SK-N-SH treated with all-trans-retinoic acid at 6 μM for 48 hours (cell line): Measurements from ENCODE around the gene VAV3.

Experiments
- ATAC-seq: fragments of 200-7000 bp; cut with Tn5 transposase; 3 replicates; pipeline ENCODE4 v1.9.1; 2020; ENCODE audit warnings: mild to moderate bottlenecking, moderate library complexity
- BACH2 ChIP-seq: fragments of 250-450 bp; sonication (Bioruptor Pico); IDR thresholded peaks from 2 replicates; pipeline ENCODE4 v1.9.0; 2021; ENCODE audit warnings: mild to moderate bottlenecking, borderline replicate concordance
- CSDC2 ChIP-seq: fragments of 250-450 bp; sonication (Bioruptor Pico); IDR thresholded peaks from 2 replicates; pipeline ENCODE4 v1.5.0; 2020; ENCODE audit warnings: mild to moderate bottlenecking, moderate library complexity
- GLIS3 ChIP-seq: fragments of 250-450 bp; sonication (Bioruptor Pico); IDR thresholded peaks from 2 replicates; pipeline ENCODE4 v1.5.0; 2020; ENCODE audit warnings: mild to moderate bottlenecking, moderate library complexity
- ISL1 ChIP-seq: fragments of 250-450 bp; sonication (Bioruptor Pico); IDR thresholded peaks from 2 replicates; pipeline ENCODE4 v2.1.2; 2022; ENCODE audit warnings: mild to moderate bottlenecking, moderate library complexity
- OSR1 ChIP-seq: fragments of 250-450 bp; sonication (Bioruptor Pico); IDR thresholded peaks from 2 replicates; pipeline ENCODE4 v1.8.0; 2022; ENCODE audit warnings: moderate library complexity, mild to moderate bottlenecking, inconsistent platforms
- PATZ1 ChIP-seq: fragments of 250-450 bp; sonication (Bioruptor Pico); IDR thresholded peaks from 2 replicates; pipeline ENCODE4 v1.8.0; 2020; ENCODE audit warnings: mild to moderate bottlenecking, moderate library complexity, borderline replicate concordance
- PPARA ChIP-seq: fragments of 250-450 bp; sonication (Bioruptor Pico); IDR thresholded peaks from 2 replicates; pipeline ENCODE4 v1.5.0; 2020; ENCODE audit warnings: mild to moderate bottlenecking, borderline replicate concordance
- RARB ChIP-seq: fragments of 250-450 bp; sonication (Bioruptor Pico); IDR thresholded peaks from 2 replicates; pipeline ENCODE4 v1.8.0; 2021; ENCODE audit warnings: mild to moderate bottlenecking, moderate library complexity
- SNAI2 ChIP-seq: fragments of 250-450 bp; sonication (Bioruptor Pico); IDR thresholded peaks from 2 replicates; pipeline ENCODE4 v1.5.0; 2020; ENCODE audit warnings: mild to moderate bottlenecking, moderate library complexity
- TCF4 ChIP-seq: fragments of 250-450 bp; sonication (Bioruptor Pico); IDR thresholded peaks from 2 replicates; pipeline ENCODE4 v1.8.0; 2021; ENCODE audit warnings: mild to moderate bottlenecking, moderate library complexity, borderline replicate concordance
- TOX ChIP-seq: fragments of 250-450 bp; sonication (Bioruptor Pico); IDR thresholded peaks from 2 replicates; pipeline ENCODE4 v1.8.0; 2021; ENCODE audit warnings: mild to moderate bottlenecking, moderate library complexity, borderline replicate concordance
- ZC3H10 ChIP-seq: fragments of 250-450 bp; sonication (Bioruptor Pico); IDR thresholded peaks from 2 replicates; pipeline ENCODE4 v1.5.1; 2021; ENCODE audit warnings: mild to moderate bottlenecking, moderate library complexity
- ZFP3 ChIP-seq: fragments of 250-450 bp; sonication (Bioruptor Pico); IDR thresholded peaks from 2 replicates; pipeline ENCODE4 v1.5.0; 2020; ENCODE audit warnings: mild to moderate bottlenecking, moderate library complexity
- ZFP30 ChIP-seq: fragments of 450-650 bp; formaldehyde crosslinking; IDR thresholded peaks from 2 replicates; pipeline ENCODE4 v1.5.0; 2022; ENCODE audit warnings: mild to moderate bottlenecking, moderate library complexity
- ZNF565 ChIP-seq: fragments of 450-650 bp; formaldehyde crosslinking; conservative IDR thresholded peaks from 2 replicates; pipeline ENCODE4 v1.5.0; 2020; ENCODE audit warnings: low read depth, mild to moderate bottlenecking, moderate library complexity
- ZNF70 ChIP-seq: fragments of 450-650 bp; formaldehyde crosslinking; IDR thresholded peaks from 2 replicates; pipeline ENCODE4 v1.5.0; 2020; ENCODE audit warnings: mild to moderate bottlenecking, moderate library complexity
- ZNF8 ChIP-seq: fragments of 450-650 bp; formaldehyde crosslinking; IDR thresholded peaks from 2 replicates; pipeline ENCODE4 v1.5.0; 2020; ENCODE audit warnings: mild to moderate bottlenecking, moderate library complexity
- TF ChIP-seq, protein P1 (sequence below): fragments of 250-450 bp; sonication (Bioruptor Pico); IDR thresholded peaks from 2 replicates; pipeline ENCODE4 v1.5.1; 2021; ENCODE audit warnings: mild to moderate bottlenecking, moderate library complexity
- TF ChIP-seq, protein P2 (sequence below): fragments of 250-450 bp; sonication (Bioruptor Pico); IDR thresholded peaks from 2 replicates; pipeline ENCODE4 v1.5.0; 2020; ENCODE audit warnings: mild to moderate bottlenecking, moderate library complexity
- TF ChIP-seq, protein P3 (sequence below): fragments of 250-450 bp; sonication (Bioruptor Pico); IDR thresholded peaks from 2 replicates; pipeline ENCODE4 v1.8.0; 2021; ENCODE audit warnings: low read depth, mild to moderate bottlenecking, moderate library complexity, borderline replicate concordance

Gene VAV3

GRCh38 chr1:107835151-107835670 is 129.8 kb downstream of the VAV3 start:
- no peak for ATAC-seq
- TF ChIP-seq OSR1 (CRISPR knock-in tag) (no peak), ZFP30 (CRISPR knock-in tag) (no peak), TOX (CRISPR knock-in tag) (no peak), BACH2 (CRISPR knock-in tag) (no peak), PPARA (CRISPR knock-in tag) (no peak), GLIS3 (CRISPR knock-in tag) (no peak), PATZ1 (CRISPR knock-in tag) (no peak), CSDC2 (CRISPR knock-in tag) (no peak), ISL1 (CRISPR knock-in tag) (no peak), TCF4 (CRISPR knock-in tag) (no peak), ZNF70 (no peak), ZFP3 (CRISPR knock-in tag) (no peak), SNAI2 (CRISPR knock-in tag) (no peak), ZNF565 (CRISPR knock-in tag) (no peak)
- TF ChIP-seq, protein P1, sequence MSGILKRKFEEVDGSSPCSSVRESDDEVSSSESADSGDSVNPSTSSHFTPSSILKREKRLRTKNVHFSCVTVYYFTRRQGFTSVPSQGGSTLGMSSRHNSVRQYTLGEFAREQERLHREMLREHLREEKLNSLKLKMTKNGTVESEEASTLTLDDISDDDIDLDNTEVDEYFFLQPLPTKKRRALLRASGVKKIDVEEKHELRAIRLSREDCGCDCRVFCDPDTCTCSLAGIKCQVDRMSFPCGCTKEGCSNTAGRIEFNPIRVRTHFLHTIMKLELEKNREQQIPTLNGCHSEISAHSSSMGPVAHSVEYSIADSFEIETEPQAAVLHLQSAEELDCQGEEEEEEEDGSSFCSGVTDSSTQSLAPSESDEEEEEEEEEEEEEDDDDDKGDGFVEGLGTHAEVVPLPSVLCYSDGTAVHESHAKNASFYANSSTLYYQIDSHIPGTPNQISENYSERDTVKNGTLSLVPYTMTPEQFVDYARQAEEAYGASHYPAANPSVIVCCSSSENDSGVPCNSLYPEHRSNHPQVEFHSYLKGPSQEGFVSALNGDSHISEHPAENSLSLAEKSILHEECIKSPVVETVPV: no peak
- TF ChIP-seq, protein P2, sequence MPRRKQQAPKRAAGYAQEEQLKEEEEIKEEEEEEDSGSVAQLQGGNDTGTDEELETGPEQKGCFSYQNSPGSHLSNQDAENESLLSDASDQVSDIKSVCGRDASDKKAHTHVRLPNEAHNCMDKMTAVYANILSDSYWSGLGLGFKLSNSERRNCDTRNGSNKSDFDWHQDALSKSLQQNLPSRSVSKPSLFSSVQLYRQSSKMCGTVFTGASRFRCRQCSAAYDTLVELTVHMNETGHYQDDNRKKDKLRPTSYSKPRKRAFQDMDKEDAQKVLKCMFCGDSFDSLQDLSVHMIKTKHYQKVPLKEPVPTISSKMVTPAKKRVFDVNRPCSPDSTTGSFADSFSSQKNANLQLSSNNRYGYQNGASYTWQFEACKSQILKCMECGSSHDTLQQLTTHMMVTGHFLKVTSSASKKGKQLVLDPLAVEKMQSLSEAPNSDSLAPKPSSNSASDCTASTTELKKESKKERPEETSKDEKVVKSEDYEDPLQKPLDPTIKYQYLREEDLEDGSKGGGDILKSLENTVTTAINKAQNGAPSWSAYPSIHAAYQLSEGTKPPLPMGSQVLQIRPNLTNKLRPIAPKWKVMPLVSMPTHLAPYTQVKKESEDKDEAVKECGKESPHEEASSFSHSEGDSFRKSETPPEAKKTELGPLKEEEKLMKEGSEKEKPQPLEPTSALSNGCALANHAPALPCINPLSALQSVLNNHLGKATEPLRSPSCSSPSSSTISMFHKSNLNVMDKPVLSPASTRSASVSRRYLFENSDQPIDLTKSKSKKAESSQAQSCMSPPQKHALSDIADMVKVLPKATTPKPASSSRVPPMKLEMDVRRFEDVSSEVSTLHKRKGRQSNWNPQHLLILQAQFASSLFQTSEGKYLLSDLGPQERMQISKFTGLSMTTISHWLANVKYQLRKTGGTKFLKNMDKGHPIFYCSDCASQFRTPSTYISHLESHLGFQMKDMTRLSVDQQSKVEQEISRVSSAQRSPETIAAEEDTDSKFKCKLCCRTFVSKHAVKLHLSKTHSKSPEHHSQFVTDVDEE (CRISPR knock-in tag): no peak

DNA sequence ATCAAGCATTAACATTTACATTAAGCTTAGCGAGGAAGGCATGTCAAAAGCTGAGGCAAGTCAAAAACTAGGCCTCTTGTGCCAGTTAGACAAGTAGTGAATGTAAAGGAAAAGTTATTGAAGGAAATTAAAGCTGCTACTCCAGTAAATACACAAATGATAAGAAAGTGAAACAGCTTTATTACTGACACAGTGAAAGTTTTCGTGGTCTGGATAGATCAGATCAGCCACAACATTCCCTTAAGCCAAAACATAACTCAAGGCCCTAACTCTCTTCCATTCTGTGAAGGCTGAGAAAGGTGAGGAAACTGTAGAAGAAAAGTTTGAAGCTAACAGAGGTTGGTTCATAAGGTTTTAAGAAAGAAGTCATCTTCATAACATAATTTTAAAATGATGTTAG is 131.9 kb downstream of the VAV3 start:
- no peak for TF ChIP-seq BACH2 (CRISPR knock-in tag)
- TF ChIP-seq, all 23 proteins: peak for 0

DNA sequence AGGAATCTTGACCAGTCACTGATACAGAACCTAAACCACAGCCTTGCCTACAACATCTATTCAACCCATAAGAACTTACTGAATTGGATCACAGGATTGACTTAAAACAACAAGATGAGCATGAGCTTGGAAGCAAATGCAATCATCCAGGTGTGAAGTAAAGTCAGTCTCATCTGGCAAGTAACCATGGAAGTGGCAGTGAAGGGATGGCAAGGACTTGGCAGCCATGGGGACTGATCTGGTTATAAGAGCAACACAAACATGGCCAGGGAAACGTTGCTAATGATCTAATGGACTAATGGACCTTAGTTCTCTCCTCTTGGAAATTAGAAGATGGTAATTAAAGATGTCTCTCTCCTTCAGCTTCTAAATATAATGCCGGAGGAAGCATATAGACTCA is 133.1 kb downstream of the VAV3 start:
- ATAC-seq: no peak
- no peak for TF ChIP-seq SNAI2 (CRISPR knock-in tag)
- no peak for TF ChIP-seq GLIS3 (CRISPR knock-in tag)
- no peak for TF ChIP-seq ZNF70
- TF ChIP-seq BACH2 (CRISPR knock-in tag): no peak
- TF ChIP-seq TCF4 (CRISPR knock-in tag): no peak
- TF ChIP-seq PPARA (CRISPR knock-in tag): no peak
- no peak for TF ChIP-seq RARB (CRISPR knock-in tag)
- TF ChIP-seq ZC3H10 (CRISPR knock-in tag): no peak
- TF ChIP-seq, protein P1: no peak
- no peak for TF ChIP-seq ZNF8 (CRISPR knock-in tag)
- no peak for TF ChIP-seq PATZ1 (CRISPR knock-in tag)
- TF ChIP-seq, protein P3, sequence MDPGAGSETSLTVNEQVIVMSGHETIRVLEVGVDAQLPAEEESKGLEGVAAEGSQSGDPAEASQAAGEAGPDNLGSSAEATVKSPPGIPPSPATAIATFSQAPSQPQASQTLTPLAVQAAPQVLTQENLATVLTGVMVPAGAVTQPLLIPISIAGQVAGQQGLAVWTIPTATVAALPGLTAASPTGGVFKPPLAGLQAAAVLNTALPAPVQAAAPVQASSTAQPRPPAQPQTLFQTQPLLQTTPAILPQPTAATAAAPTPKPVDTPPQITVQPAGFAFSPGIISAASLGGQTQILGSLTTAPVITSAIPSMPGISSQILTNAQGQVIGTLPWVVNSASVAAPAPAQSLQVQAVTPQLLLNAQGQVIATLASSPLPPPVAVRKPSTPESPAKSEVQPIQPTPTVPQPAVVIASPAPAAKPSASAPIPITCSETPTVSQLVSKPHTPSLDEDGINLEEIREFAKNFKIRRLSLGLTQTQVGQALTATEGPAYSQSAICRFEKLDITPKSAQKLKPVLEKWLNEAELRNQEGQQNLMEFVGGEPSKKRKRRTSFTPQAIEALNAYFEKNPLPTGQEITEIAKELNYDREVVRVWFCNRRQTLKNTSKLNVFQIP (CRISPR knock-in tag): no peak

More for the DNA sequence above, 131.9 kb downstream of the VAV3 start:
- ATAC-seq: no peak
